NCI-H2196 treated with DMSO at 0.1 percent for 48 hours (cell line): ENCODE data around the gene APCDD1.
"Not testable (repeated sequence)": the region's sequence is repeated elsewhere in the genome, so short reads cannot be mapped to it uniquely, and the experiment has no call there.

Experiments
- DNase-seq: peaks from one replicate; lab custom pipeline; 2025; ENCODE audit not compliant: unreplicated experiment; lab: John Stamatoyannopoulos, UW

APCDD1 gene

GRCh38 chr18:10524507-10525370 is 70.3 kb downstream of the APCDD1 start:
- no peak for DNase-seq

- DNase-seq = no peak
Measured at GRCh38 chr18:10525371-10525691, 70.9 kb downstream of the APCDD1 start.

GRCh38 chr18:10525697-10526560 is 71.5 kb downstream of the APCDD1 start, which contains the start of gene NAPG:
NAPG (plus strand) TSS chr18:10526027; CDS start chr18:10526103, 76 bp downstream.
- peak; percentile 95 for DNase-seq

- DNase-seq = no peak
Measured at GRCh38 chr18:10526561-10526949, 72.1 kb downstream of the APCDD1 start.

- DNase-seq = no peak
Measured at GRCh38 chr18:10528439-10528838, 74.0 kb downstream of the APCDD1 start.

GRCh38 chr18:10530002-10530401 is 75.6 kb downstream of the APCDD1 start:
- no peak for DNase-seq

- no peak for DNase-seq
Measured at GRCh38 chr18:10530852-10531251, 76.4 kb downstream of the APCDD1 start.

- DNase-seq = no peak
Measured at GRCh38 chr18:10533111-10533510, 78.7 kb downstream of the APCDD1 start.

GRCh38 chr18:10536280-10536679 is 81.8 kb downstream of the APCDD1 start:
- no peak for DNase-seq

- DNase-seq = no peak
Measured at GRCh38 chr18:10537765-10538164, 83.3 kb downstream of the APCDD1 start.

- DNase-seq = not testable (repeated sequence)
Measured at GRCh38 chr18:10539124-10539523, 84.7 kb downstream of the APCDD1 start.
